ENCODE measurements around the gene CAPRIN1.

DNA sequence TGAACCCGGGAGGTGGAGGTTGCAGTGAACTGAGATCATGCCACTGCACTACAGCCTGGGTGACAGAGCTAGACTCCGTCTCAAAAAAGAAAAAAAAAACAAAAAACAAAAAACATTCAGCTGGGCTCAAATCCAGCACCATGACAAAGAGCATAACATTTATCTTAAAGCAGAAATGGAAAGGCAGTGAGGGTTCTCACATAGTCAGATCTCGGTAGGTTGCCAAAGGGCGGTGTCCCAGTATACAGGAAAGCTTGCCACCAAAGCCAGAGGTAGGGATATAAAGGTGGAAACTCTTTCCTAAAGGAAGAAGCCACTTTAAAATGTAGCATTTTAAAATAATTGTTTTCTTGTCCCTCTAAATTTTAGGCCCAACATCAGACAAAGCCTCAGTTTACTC is 22.4 kb upstream of the CAPRIN1 start:
- TF ChIP-seq, protein P1, sequence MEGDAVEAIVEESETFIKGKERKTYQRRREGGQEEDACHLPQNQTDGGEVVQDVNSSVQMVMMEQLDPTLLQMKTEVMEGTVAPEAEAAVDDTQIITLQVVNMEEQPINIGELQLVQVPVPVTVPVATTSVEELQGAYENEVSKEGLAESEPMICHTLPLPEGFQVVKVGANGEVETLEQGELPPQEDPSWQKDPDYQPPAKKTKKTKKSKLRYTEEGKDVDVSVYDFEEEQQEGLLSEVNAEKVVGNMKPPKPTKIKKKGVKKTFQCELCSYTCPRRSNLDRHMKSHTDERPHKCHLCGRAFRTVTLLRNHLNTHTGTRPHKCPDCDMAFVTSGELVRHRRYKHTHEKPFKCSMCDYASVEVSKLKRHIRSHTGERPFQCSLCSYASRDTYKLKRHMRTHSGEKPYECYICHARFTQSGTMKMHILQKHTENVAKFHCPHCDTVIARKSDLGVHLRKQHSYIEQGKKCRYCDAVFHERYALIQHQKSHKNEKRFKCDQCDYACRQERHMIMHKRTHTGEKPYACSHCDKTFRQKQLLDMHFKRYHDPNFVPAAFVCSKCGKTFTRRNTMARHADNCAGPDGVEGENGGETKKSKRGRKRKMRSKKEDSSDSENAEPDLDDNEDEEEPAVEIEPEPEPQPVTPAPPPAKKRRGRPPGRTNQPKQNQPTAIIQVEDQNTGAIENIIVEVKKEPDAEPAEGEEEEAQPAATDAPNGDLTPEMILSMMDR (conservative IDR thresholded peaks at IDR 0.05 in 1 of 2, IDR thresholded peaks at IDR 0.05 in 1 of 2; ENCODE audit: extremely low read depth in 1 of 2, insufficient read depth in 1 of 2, low read depth in 1 of 2, low read length in 2 of 2): no peak
- no peak for TF ChIP-seq EZH2 (IDR thresholded peaks at IDR 0.05; ENCODE audit: borderline replicate concordance, low read length)
